HTR-8/SVneo (cell line): ENCODE results near the gene PLXDC2.

ENCODE experiments used
- DNase-seq: peaks from one replicate; pipeline ENCODE4 v3.0.0; 2011; ENCODE audit warnings: low spot score, mixed read lengths; ENCODE audit not compliant: insufficient read length
- FAIRE-seq: peaks from 2 replicates; lab custom pipeline; 2011; peaks lifted over from hg19 to GRCh38; lab: Jason Lieb, UNC

The PLXDC2 gene

GRCh38 chr10:19931894-19932590 lies 115.8 kb downstream of the PLXDC2 start:
- FAIRE-seq (no peak), DNase-seq (no peak)

GRCh38 chr10:19932806-19933371 lies 116.7 kb downstream of the PLXDC2 start:
- FAIRE-seq (no peak), DNase-seq (no peak)

- no peak for FAIRE-seq
- no peak for DNase-seq
Observed at GRCh38 chr10:19933772-19934171, 117.5 kb downstream of the PLXDC2 start.

GRCh38 chr10:19935176-19935575 lies 118.9 kb downstream of the PLXDC2 start:
- FAIRE-seq (no peak), DNase-seq (no peak)

- no peak for DNase-seq
- no peak for FAIRE-seq
Observed at GRCh38 chr10:19936289-19936688, 120.1 kb downstream of the PLXDC2 start.

GRCh38 chr10:19937989-19938388 lies 121.8 kb downstream of the PLXDC2 start:
- DNase-seq (no peak), FAIRE-seq (no peak)

- no peak for FAIRE-seq
- DNase-seq = no peak
Observed at GRCh38 chr10:19941206-19941880, 125.1 kb downstream of the PLXDC2 start.

- no peak for DNase-seq
- no peak for FAIRE-seq
Observed at GRCh38 chr10:19944911-19945663, 128.9 kb downstream of the PLXDC2 start.

- DNase-seq (no peak), FAIRE-seq (no peak)
Observed at GRCh38 chr10:19946245-19946644, 130.0 kb downstream of the PLXDC2 start.

- DNase-seq = no peak
- no peak for FAIRE-seq
Observed at GRCh38 chr10:19946791-19947190, 130.6 kb downstream of the PLXDC2 start.

GRCh38 chr10:19947215-19947614 lies 131.0 kb downstream of the PLXDC2 start:
- DNase-seq = no peak
- no peak for FAIRE-seq

- FAIRE-seq (no peak), DNase-seq (no peak)
Observed at GRCh38 chr10:19947656-19948055, 131.4 kb downstream of the PLXDC2 start.

GRCh38 chr10:19952224-19953010 lies 136.2 kb downstream of the PLXDC2 start:
- FAIRE-seq = no peak
- no peak for DNase-seq

GRCh38 chr10:19954601-19955000 lies 138.4 kb downstream of the PLXDC2 start:
- no peak for FAIRE-seq

GRCh38 chr10:19956516-19957032 lies 140.3 kb downstream of the PLXDC2 start:
- DNase-seq = no peak

More at GRCh38 chr10:19954601-19955000, 138.4 kb downstream of the PLXDC2 start:
- no peak for DNase-seq

GRCh38 chr10:19958787-19959186 lies 142.6 kb downstream of the PLXDC2 start:
- FAIRE-seq = no peak
- DNase-seq = no peak

More at GRCh38 chr10:19956516-19957032, 140.3 kb downstream of the PLXDC2 start:
- no peak for FAIRE-seq

GRCh38 chr10:19961076-19962053 lies 145.1 kb downstream of the PLXDC2 start:
- DNase-seq (no peak), FAIRE-seq (no peak)

- FAIRE-seq (no peak), DNase-seq (no peak)
Observed at GRCh38 chr10:19964625-19965024, 148.4 kb downstream of the PLXDC2 start.

- DNase-seq = no peak
- FAIRE-seq = no peak
Observed at GRCh38 chr10:19966751-19967150, 150.5 kb downstream of the PLXDC2 start.
